ENCODE data around the gene PPARD. TPM values are rescaled to one million over a fixed set of nuclear protein-coding genes. Genes with fewer than 3 reads are reported as not detected.

PPARD gene
- total RNA-seq, 4 donors from 2014 or later = 1.5 to 26.6 (median 7.8) TPM

DNA sequence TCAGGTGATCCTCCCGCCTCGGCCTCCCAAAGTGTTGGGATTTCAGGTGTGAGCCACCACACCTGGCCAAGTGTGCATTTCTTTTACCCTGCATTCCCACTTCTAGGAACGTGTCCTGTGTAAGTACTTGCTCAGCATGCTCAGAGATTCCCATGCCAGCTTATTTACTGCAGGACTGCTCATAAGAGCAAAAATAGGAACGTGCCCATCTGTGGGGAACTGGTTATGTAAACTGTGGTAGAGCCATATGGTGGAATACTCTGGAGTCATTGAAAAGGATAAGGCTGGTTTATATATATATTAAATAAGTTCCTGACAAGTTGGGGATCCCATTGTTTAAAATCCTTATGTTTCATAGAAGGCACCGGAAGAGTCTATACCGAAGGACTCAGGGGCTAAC is 71.6 kb downstream of the PPARD start:
- Histone ChIP-seq H3K36me3 (no peaks in the 10 kb centered on the region), H3K4me1 (no peaks in the 10 kb centered on the region), H3K27ac (no peak overlapping the region), H3K27me3 (no peaks in the 10 kb centered on the region), H3K9me3 (no peaks in the 10 kb centered on the region), H3K4me3 (no peak overlapping the region)
- intact Hi-C loops (cut with DNase I; ENCODE audit: low total_unique reads) = no loop called here
- TF ChIP-seq, protein P1, sequence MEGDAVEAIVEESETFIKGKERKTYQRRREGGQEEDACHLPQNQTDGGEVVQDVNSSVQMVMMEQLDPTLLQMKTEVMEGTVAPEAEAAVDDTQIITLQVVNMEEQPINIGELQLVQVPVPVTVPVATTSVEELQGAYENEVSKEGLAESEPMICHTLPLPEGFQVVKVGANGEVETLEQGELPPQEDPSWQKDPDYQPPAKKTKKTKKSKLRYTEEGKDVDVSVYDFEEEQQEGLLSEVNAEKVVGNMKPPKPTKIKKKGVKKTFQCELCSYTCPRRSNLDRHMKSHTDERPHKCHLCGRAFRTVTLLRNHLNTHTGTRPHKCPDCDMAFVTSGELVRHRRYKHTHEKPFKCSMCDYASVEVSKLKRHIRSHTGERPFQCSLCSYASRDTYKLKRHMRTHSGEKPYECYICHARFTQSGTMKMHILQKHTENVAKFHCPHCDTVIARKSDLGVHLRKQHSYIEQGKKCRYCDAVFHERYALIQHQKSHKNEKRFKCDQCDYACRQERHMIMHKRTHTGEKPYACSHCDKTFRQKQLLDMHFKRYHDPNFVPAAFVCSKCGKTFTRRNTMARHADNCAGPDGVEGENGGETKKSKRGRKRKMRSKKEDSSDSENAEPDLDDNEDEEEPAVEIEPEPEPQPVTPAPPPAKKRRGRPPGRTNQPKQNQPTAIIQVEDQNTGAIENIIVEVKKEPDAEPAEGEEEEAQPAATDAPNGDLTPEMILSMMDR (IDR thresholded peaks at IDR 0.05) = no peak
- DNase-seq = no peak

DNA sequence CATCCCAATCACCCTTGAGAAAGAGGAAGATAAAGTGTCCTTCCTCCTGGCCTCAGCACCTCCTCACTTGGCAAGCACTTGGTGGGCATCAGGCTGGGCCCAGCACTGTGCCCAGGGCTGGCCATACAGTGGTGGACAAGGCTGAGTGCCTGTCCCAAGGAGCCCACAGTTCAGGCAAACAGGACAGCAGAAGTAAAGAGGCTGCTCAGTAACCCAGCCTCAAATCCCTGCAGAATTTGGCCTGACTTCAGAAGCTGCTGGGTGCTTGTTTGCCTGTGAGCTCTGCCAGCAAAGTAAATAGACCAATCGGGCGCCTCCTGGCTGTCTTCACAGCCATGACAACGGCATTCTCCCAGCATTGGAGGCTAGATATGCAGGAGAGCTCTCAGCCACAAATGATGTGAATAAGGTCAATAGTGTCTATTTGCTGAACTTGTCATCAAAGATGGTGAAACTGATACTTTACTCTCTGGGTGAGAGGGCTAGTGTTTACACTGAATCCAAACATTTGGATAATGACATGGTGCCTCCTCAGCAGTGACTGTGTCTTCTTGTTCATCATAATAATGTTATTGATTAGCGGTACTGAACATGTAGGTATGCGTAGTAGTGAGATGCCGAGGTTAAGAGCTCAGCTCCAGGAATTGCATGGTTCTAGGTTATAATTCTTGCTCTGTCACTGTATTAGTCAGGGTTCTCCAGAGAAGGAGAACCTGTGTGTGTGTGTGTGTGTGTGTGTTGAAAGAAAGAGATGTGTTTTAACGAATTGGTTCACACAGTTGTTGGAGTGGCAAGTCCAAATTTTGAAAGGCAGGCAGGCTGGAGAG is 72.9 kb downstream of the PPARD start:
- H3K9me3 ChIP-seq = no peaks in the 10 kb centered on the region
- DNase-seq = peak; percentile 60 to 66
- no peaks in the 10 kb centered on the region for H3K36me3 ChIP-seq
- TF ChIP-seq, protein P1 (IDR thresholded peaks at IDR 0.05) = peak; percentile 20 to 57 (median 43)
- no peak for TF ChIP-seq POLR2A (IDR thresholded peaks at IDR 0.05)
- H3K4me3 ChIP-seq = no peak overlapping the region
- H3K4me1 ChIP-seq = no peaks in the 10 kb centered on the region
- no peak overlapping the region for H3K27ac ChIP-seq
- H3K27me3 ChIP-seq = no peaks in the 10 kb centered on the region
- intact Hi-C loops (cut with DNase I; ENCODE audit: low total_unique reads) = no loop called here

DNA sequence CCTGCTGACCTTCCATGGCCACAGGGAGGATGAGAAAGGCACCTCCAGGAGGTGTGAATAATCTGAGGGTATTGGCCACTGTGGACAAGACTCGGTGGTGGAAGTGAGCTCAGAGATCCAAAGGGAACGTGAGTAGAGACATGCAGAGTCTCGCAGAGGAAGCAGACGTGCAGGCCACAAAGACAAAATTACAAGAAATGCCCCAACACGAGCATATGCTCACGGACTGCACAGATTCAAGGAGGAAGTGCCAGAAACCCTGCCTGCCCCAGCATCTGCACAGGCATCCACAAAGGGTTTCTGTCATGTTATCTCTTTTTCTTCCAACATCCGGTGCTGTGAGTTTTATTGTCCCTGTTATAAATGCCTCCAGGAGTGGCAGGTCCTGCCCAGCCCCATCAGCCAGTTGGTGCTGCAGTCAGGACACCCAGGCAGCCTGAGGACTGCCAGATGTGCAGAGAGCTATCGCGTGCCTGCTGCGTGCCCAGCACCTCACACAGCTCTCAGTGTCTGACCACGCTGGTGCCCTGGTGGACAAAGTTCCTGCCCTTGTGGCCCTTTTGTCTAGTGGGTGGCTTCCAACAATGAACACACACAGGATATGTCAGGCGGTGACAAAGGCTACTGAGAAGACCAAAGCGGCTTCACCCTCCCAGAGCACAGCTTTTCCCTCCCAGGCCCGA is 75.8 kb downstream of the PPARD start:
- no peak for TF ChIP-seq POLR2A (IDR thresholded peaks at IDR 0.05)
- TF ChIP-seq, protein P1 (IDR thresholded peaks at IDR 0.05) = no peak
- H3K27ac ChIP-seq = no peak overlapping the region
- H3K4me1 ChIP-seq = no peaks in the 10 kb centered on the region
- H3K27me3 ChIP-seq = no peaks in the 10 kb centered on the region
- no peaks in the 10 kb centered on the region for H3K36me3 ChIP-seq
- intact Hi-C loops (cut with DNase I; ENCODE audit: low total_unique reads) = no loop called here
- no peak for DNase-seq
- no peak overlapping the region for H3K4me3 ChIP-seq
- H3K9me3 ChIP-seq = no peaks in the 10 kb centered on the region

DNA sequence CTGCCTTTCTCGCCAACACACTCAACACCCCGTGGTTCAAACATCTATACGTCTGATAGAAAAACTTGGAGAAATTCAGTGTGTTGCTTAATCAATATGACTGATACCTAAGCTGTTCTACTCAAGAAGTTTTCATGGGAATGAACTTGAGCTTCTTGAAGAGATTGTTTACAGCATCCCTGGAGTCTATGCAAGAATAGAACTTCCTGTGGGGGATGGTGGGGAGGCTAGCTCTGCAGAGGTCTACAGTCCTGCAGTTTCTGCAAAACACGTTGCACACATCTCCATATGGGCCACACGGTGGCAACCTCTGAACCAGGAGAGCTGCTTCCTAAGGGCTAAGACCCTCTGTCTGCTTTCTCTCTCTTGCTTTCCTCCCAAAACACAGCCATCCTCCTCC is 77.1 kb downstream of the PPARD start:
- Histone ChIP-seq H3K4me1 (no peaks in the 10 kb centered on the region), H3K9me3 (no peaks in the 10 kb centered on the region), H3K27ac (no peak overlapping the region), H3K4me3 (no peak overlapping the region), H3K36me3 (no peaks in the 10 kb centered on the region), H3K27me3 (no peaks in the 10 kb centered on the region)
- intact Hi-C loops (cut with DNase I; ENCODE audit: low total_unique reads) = no loop called here
- no peak for TF ChIP-seq POLR2A (IDR thresholded peaks at IDR 0.05)
- TF ChIP-seq, protein P1 (IDR thresholded peaks at IDR 0.05) = no peak
- DNase-seq = no peak

DNA sequence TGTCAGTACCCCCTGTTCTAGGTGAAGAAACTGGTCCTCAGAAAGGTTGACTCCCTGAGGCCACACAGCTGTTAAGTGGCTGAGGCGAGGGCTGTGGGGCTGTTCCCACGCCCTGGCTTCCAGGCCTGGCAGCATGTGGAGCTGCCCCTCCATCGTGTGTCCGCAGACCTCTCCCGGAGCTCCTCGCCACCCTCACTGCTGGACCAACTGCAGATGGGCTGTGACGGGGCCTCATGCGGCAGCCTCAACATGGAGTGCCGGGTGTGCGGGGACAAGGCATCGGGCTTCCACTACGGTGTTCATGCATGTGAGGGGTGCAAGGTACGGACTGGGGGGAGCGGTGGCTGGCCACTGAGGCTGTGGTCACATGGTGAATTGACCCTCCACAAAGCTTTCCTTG is 77.6 kb downstream of the PPARD start:
- Histone ChIP-seq H3K9me3 (no peaks in the 10 kb centered on the region), H3K36me3 (no peaks in the 10 kb centered on the region), H3K27ac (no peak overlapping the region), H3K4me3 (no peak overlapping the region), H3K27me3 (no peaks in the 10 kb centered on the region), H3K4me1 (no peaks in the 10 kb centered on the region)
- intact Hi-C loops (cut with DNase I; ENCODE audit: low total_unique reads) = no loop called here
- TF ChIP-seq, protein P1 (IDR thresholded peaks at IDR 0.05) = no peak
- TF ChIP-seq POLR2A (IDR thresholded peaks at IDR 0.05) = no peak
- no peak for DNase-seq

All from uterus (tissue), 4 donors.